IMR-90 (cell line): ENCODE results near the gene SLC30A5. TPM values are rescaled to one million over a fixed set of nuclear protein-coding genes. Genes with fewer than 3 reads are reported as not detected.

Experiments used
- ATAC-seq: fragments of 200-7000 bp; cut with Tn5 transposase; 2 replicates; pipeline ENCODE4 v1.9.1; 2020; ENCODE audit warnings: low read depth, mild to moderate bottlenecking, moderate library complexity
- BruUV-seq: library from RNA; stranded (reverse); fragments of 400-500 nt; replicated peaks from 2 replicates; lab custom pipeline; 2021; lab: Mats Ljungman, UMichigan
- CTCF ChIA-PET: fragments of 300-600 bp; formaldehyde crosslinking; extraction: SDS; loops from one replicate; lab custom pipeline; 2021; ENCODE audit warnings: antibody characterized with exemption; lab: Yijun Ruan, JAX
- POLR2A ChIA-PET: fragments of 300-600 bp; sonication (Branson Sonifier 250); formaldehyde crosslinking; loops from one replicate; lab custom pipeline; 2022; ENCODE audit warnings: antibody characterized with exemption; ENCODE audit not compliant: unreplicated experiment; lab: Charles Lee
- DNase-seq: peaks from one replicate; pipeline ENCODE4 v3.0.0; 2013
- H2AFZ ChIP-seq: replicated peaks from 2 replicates; pipeline ENCODE3; 2013; ENCODE audit warnings: low read length, mild to moderate bottlenecking; ENCODE audit not compliant: poor library complexity
- H2AK5ac ChIP-seq: 2 replicates; pipeline ENCODE4 v1.6.1; 2013; ENCODE audit warnings: low read depth, low read length, inconsistent platforms
- H2AK9ac ChIP-seq: replicated peaks from 2 replicates; pipeline ENCODE3; 2013; ENCODE audit warnings: mild to moderate bottlenecking, low read depth, low read length, moderate library complexity; ENCODE audit not compliant: poor library complexity
- H2BK120ac ChIP-seq: 2 replicates; pipeline ENCODE4 v1.6.1; 2013; ENCODE audit warnings: low read depth, low read length, inconsistent platforms
- H2BK15ac ChIP-seq: 3 replicates; pipeline ENCODE4 v1.6.1; 2013; ENCODE audit warnings: low read depth, low read length, inconsistent platforms
- H2BK20ac ChIP-seq: 2 replicates; pipeline ENCODE4 v1.6.1; 2013; ENCODE audit warnings: low read depth, mild to moderate bottlenecking, inconsistent platforms, low read length, moderate library complexity
- H2BK5ac ChIP-seq: 2 replicates; pipeline ENCODE4 v1.6.1; 2013; ENCODE audit warnings: mild to moderate bottlenecking, low read depth, low read length, inconsistent platforms; ENCODE audit not compliant: poor library complexity, severe bottlenecking
- H3K14ac ChIP-seq: replicated peaks from 2 replicates; pipeline ENCODE4 v1.6.1; 2013; ENCODE audit warnings: low read depth, low read length, inconsistent platforms
- H3K18ac ChIP-seq: 2 replicates; pipeline ENCODE4 v1.6.1; 2013; ENCODE audit warnings: low read depth, low read length, control low read depth
- H3K23ac ChIP-seq: 2 replicates; pipeline ENCODE4 v1.6.1; 2013; ENCODE audit warnings: low read depth, low read length, inconsistent platforms
- H3K27ac ChIP-seq: 2 replicates; pipeline ENCODE4 v1.5.1; 2013; ENCODE audit warnings: mild to moderate bottlenecking, control low read depth, low read length; ENCODE audit not compliant: insufficient read depth
- H3K27me3 ChIP-seq: 2 replicates; pipeline ENCODE4 v1.6.1; 2013; ENCODE audit warnings: low read length; ENCODE audit not compliant: control insufficient read depth, insufficient read depth
- H3K36me3 ChIP-seq: 2 replicates; pipeline ENCODE4 v1.6.1; 2013; ENCODE audit warnings: low read length, mixed read lengths; ENCODE audit not compliant: control insufficient read depth, insufficient read depth
- H3K4ac ChIP-seq: 2 replicates; pipeline ENCODE4 v1.6.1; 2013; ENCODE audit warnings: low read depth, low read length, inconsistent platforms
- H3K4me1 ChIP-seq: 2 replicates; pipeline ENCODE4 v1.6.1; 2013; ENCODE audit warnings: low read length, mixed read lengths; ENCODE audit not compliant: control insufficient read depth, insufficient read depth
- H3K4me2 ChIP-seq: 2 replicates; pipeline ENCODE4 v1.6.1; 2013; ENCODE audit warnings: low read depth, mild to moderate bottlenecking, control low read depth, low read length, moderate library complexity
- H3K4me3 ChIP-seq: 2 replicates; pipeline ENCODE4 v1.5.1; 2013; ENCODE audit warnings: low read depth, mild to moderate bottlenecking, control low read depth, low read length, moderate library complexity; ENCODE audit not compliant: insufficient read depth
- H3K56ac ChIP-seq: 2 replicates; pipeline ENCODE4 v1.6.1; 2013; ENCODE audit warnings: low read length, inconsistent platforms; ENCODE audit not compliant: insufficient read depth; ENCODE audit errors: extremely low read depth
- H3K79me1 ChIP-seq, 2 experiments: 2 replicates each; pipeline ENCODE4 v1.6.1; 2013; ENCODE audit warnings: low read length in 2 of 2, inconsistent platforms in 1 of 2, low read depth in 1 of 2
- H3K9ac ChIP-seq: 2 replicates; pipeline ENCODE4 v1.6.1; 2013; ENCODE audit warnings: low read depth, low read length, control low read depth
- H3K9me1 ChIP-seq: 2 replicates; pipeline ENCODE4 v1.6.1; 2013; ENCODE audit warnings: low read length, inconsistent platforms; ENCODE audit not compliant: insufficient read depth
- H3K9me3 ChIP-seq: 2 replicates; pipeline ENCODE4 v1.6.1; 2013; ENCODE audit warnings: low read length; ENCODE audit not compliant: control insufficient read depth, insufficient read depth
- H4K20me1 ChIP-seq: 2 replicates; pipeline ENCODE4 v1.6.1; 2013; ENCODE audit warnings: low read length, inconsistent platforms; ENCODE audit not compliant: insufficient read depth
- H4K5ac ChIP-seq: 2 replicates; pipeline ENCODE4 v1.6.1; 2013; ENCODE audit warnings: mild to moderate bottlenecking, low read depth, low read length, control low read depth
- H4K8ac ChIP-seq, 2 experiments: 2 replicates each; pipeline ENCODE4 v1.6.1; 2013; ENCODE audit warnings: low read depth in 2 of 2, low read length in 2 of 2, control low read depth in 1 of 2, inconsistent platforms in 1 of 2
- H4K91ac ChIP-seq: 2 replicates; pipeline ENCODE4 v1.6.1; 2013; ENCODE audit warnings: low read depth, low read length, inconsistent platforms; ENCODE audit not compliant: insufficient read depth
- BHLHE40 ChIP-seq: fragments of 150-350 bp; IDR thresholded peaks from 2 replicates; pipeline ENCODE4 v1.6.1; 2016; ENCODE audit warnings: mild to moderate bottlenecking, low read depth, low read length
- CEBPB ChIP-seq: IDR thresholded peaks from 2 replicates; pipeline ENCODE4 v1.6.1; 2012; ENCODE audit warnings: low read depth, low read length, improper control_type of control experiment
- CHD1 ChIP-seq: IDR thresholded peaks from 2 replicates; pipeline ENCODE4 v1.6.1; 2012; ENCODE audit warnings: low read depth, low read length, improper control_type of control experiment
- FOS ChIP-seq: fragments of 150-350 bp; IDR thresholded peaks from 2 replicates; pipeline ENCODE4 v1.6.1; 2016; ENCODE audit warnings: low read depth, low read length
- MAFK ChIP-seq: IDR thresholded peaks from 2 replicates; pipeline ENCODE4 v1.6.1; 2012; ENCODE audit warnings: low read depth, low read length, improper control_type of control experiment
- MAZ ChIP-seq: IDR thresholded peaks from 2 replicates; pipeline ENCODE4 v1.6.1; 2012; ENCODE audit warnings: low read depth, mild to moderate bottlenecking, low read length, improper control_type of control experiment, moderate library complexity, borderline replicate concordance
- MXI1 ChIP-seq: IDR thresholded peaks from 2 replicates; pipeline ENCODE4 v1.6.1; 2012; ENCODE audit warnings: low read depth, mild to moderate bottlenecking, low read length, moderate library complexity, borderline replicate concordance
- NFE2L2 ChIP-seq: fragments of 150-350 bp; IDR thresholded peaks from 2 replicates; pipeline ENCODE4 v1.6.1; 2016; ENCODE audit warnings: low read depth, mild to moderate bottlenecking, low read length
- POLR2A ChIP-seq: IDR thresholded peaks from 2 replicates; pipeline ENCODE4 v1.6.1; 2012; ENCODE audit warnings: mild to moderate bottlenecking, low read depth, low read length
- RAD21 ChIP-seq: IDR thresholded peaks from 2 replicates; pipeline ENCODE4 v1.6.1; 2012; ENCODE audit warnings: low read length, improper control_type of control experiment
- RCOR1 ChIP-seq: IDR thresholded peaks from 2 replicates; pipeline ENCODE4 v1.6.1; 2012; ENCODE audit warnings: mild to moderate bottlenecking, low read length, improper control_type of control experiment; ENCODE audit not compliant: insufficient replicate concordance
- RFX5 ChIP-seq: IDR thresholded peaks from 2 replicates; pipeline ENCODE4 v1.8.0; 2012; ENCODE audit warnings: low read depth, mild to moderate bottlenecking, low read length, moderate library complexity
- SMC3 ChIP-seq: fragments of 150-350 bp; IDR thresholded peaks from 2 replicates; pipeline ENCODE4 v1.6.1; 2016; ENCODE audit warnings: low read depth, mild to moderate bottlenecking, antibody characterized with exemption, low read length, moderate library complexity
- WGBS, 2 experiments: methylation state at CpG; one replicate each; pipeline versions ENCODE4 v1.1.5 to v1.1.7; 2013; ENCODE audit warnings: missing lambda C conversion rate in 2 of 2; ENCODE audit not compliant: insufficient read length in 1 of 2; ENCODE audit errors: extremely low coverage in 2 of 2; 5-methylcytosine and 5-hydroxymethylcytosine counted together
- dilution Hi-C: fragments of 300-500 bp; cut with HindIII; formaldehyde crosslinking; loops from one replicate; pipeline ENCODE4 v1.14.3; 2018; ENCODE audit warnings: low sequenced_read_pairs; ENCODE audit not compliant: unreplicated experiment
- in situ Hi-C: fragments of 300-500 bp; cut with MboI; formaldehyde crosslinking; loops from 3 replicates; pipeline ENCODE4 v1.14.3; 2019; ENCODE audit warnings: low sequenced_read_pairs, inconsistent platforms, mixed read lengths
- intact Hi-C: fragments of 100-400 bp; cut with micrococcal nuclease; formaldehyde crosslinking; loops from 2 replicates; pipeline ENCODE4 v1.10.0; 2022
- polyA plus RNA-seq, 3 experiments: library from polyadenylated mRNA; depleted of rRNA; stranded (reverse); fragments of >200 nt; gene quantifications; 2 replicates each; pipeline ENCODE4 v1.2.3, GENCODE V29; 2012; ENCODE audit warnings: low replicate concordance in 1 of 3
- total RNA-seq: library from RNA; depleted of rRNA; stranded (reverse); fragments of >200 nt; gene quantifications from 2 replicates; pipeline ENCODE4 v1.2.3, GENCODE V29; 2012
- TF ChIP-seq, protein P1 (sequence below): conservative IDR thresholded peaks from 2 replicates; pipeline ENCODE4 v1.5.1; 2012; ENCODE audit warnings: mild to moderate bottlenecking, low read depth, low read length, improper control_type of control experiment
- TF ChIP-seq, protein P2 (sequence below): fragments of 150-350 bp; IDR thresholded peaks from 2 replicates; pipeline ENCODE4 v1.6.1; 2017; ENCODE audit warnings: mild to moderate bottlenecking, antibody characterized with exemption, low read length, low read depth
- TF ChIP-seq, protein P3 (sequence below): fragments of 150-350 bp; IDR thresholded peaks from 2 replicates; pipeline ENCODE4 v1.6.1; 2016; ENCODE audit warnings: low read depth, mild to moderate bottlenecking, low read length, moderate library complexity, borderline replicate concordance

Gene SLC30A5
- total and polyA plus RNA-seq, 2 of the 4 experiments (the other 2 are of a cell fraction): 21.2 to 34.8 TPM

DNA sequence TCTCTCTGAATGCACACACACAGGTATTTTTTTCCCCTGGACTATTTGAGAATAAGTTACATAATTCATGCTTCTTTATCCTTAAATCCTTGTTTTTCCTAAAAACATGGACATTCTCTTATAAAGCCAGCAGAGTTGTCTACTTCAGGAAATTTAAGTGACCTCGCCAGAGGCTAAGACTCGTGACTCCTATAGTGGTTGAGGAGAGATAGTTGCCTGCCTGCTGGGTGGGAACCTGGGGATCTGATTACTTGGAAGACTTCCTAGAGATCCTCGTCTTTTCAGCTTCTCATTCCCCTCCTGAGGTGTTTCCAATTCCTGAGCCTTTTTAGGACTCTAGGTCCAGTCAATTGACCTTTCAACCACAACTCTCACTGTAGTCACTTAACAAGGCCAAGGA, 5.5 kb downstream of the SLC30A5 start:
- CTCF ChIA-PET: no interaction called here

More for the DNA sequence above, 5.5 kb downstream of the SLC30A5 start:
- H3K36me3 ChIP-seq: peaks cover 16% of the 10 kb centered on the region
- H3K9ac ChIP-seq: no peak overlapping the region
- H3K79me1 ChIP-seq: peaks cover 18 to 41% of the 10 kb centered on the region in 2 experiments
- ATAC-seq (no peak), DNase-seq (no peak)
- no peak overlapping the region for H2AFZ ChIP-seq
- no peak overlapping the region for H2BK15ac ChIP-seq
- H4K5ac ChIP-seq: no peak overlapping the region; the same call in 1 of the 2 replicates
- H4K8ac ChIP-seq: no peak overlapping the region
- H4K91ac ChIP-seq: no peak overlapping the region
- in situ Hi-C loops (no loop called here), intact Hi-C loops (loop anchor here (10.0 kb wide), 1 partner anchor 175 kb away; no protein-coding TSS in a partner anchor), dilution Hi-C loops (no loop called here)
- H2AK9ac ChIP-seq: no peak overlapping the region
- no peak overlapping the region for H3K27ac ChIP-seq
- H3K18ac ChIP-seq: no peak overlapping the region
- H3K9me1 ChIP-seq: no peaks in the 10 kb centered on the region
- H3K4me1 ChIP-seq: 0 out of 2 replicates have a peak, but pooled peaks cover 3% of the 10 kb centered on the region
- H2BK5ac ChIP-seq: no peak overlapping the region
- peaks cover 16% of the 10 kb centered on the region for H4K20me1 ChIP-seq
- no peak overlapping the region for H3K4me3 ChIP-seq
- H3K14ac ChIP-seq: no peak overlapping the region
- no peak overlapping the region for H2BK120ac ChIP-seq
- no peak overlapping the region; the same call in 1 of the 2 replicates for H3K23ac ChIP-seq
- H3K27me3 ChIP-seq: no peaks in the 10 kb centered on the region
- no peak for TF ChIP-seq MAFK
- TF ChIP-seq SMC3: no peak
- no peak for TF ChIP-seq POLR2A
- TF ChIP-seq FOS: no peak
- TF ChIP-seq, protein P1, sequence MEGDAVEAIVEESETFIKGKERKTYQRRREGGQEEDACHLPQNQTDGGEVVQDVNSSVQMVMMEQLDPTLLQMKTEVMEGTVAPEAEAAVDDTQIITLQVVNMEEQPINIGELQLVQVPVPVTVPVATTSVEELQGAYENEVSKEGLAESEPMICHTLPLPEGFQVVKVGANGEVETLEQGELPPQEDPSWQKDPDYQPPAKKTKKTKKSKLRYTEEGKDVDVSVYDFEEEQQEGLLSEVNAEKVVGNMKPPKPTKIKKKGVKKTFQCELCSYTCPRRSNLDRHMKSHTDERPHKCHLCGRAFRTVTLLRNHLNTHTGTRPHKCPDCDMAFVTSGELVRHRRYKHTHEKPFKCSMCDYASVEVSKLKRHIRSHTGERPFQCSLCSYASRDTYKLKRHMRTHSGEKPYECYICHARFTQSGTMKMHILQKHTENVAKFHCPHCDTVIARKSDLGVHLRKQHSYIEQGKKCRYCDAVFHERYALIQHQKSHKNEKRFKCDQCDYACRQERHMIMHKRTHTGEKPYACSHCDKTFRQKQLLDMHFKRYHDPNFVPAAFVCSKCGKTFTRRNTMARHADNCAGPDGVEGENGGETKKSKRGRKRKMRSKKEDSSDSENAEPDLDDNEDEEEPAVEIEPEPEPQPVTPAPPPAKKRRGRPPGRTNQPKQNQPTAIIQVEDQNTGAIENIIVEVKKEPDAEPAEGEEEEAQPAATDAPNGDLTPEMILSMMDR: no peak
- no peak for TF ChIP-seq RAD21
- TF ChIP-seq CHD1: no peak
- no peak for TF ChIP-seq NFE2L2
- no peak for TF ChIP-seq MAZ
- TF ChIP-seq BHLHE40: no peak
- no peak for TF ChIP-seq RFX5
- no peak for TF ChIP-seq CEBPB
- no peak for TF ChIP-seq MXI1
- no peak for TF ChIP-seq RCOR1
- TF ChIP-seq, protein P2, sequence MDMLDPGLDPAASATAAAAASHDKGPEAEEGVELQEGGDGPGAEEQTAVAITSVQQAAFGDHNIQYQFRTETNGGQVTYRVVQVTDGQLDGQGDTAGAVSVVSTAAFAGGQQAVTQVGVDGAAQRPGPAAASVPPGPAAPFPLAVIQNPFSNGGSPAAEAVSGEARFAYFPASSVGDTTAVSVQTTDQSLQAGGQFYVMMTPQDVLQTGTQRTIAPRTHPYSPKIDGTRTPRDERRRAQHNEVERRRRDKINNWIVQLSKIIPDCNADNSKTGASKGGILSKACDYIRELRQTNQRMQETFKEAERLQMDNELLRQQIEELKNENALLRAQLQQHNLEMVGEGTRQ: no peak
- TF ChIP-seq, protein P3, sequence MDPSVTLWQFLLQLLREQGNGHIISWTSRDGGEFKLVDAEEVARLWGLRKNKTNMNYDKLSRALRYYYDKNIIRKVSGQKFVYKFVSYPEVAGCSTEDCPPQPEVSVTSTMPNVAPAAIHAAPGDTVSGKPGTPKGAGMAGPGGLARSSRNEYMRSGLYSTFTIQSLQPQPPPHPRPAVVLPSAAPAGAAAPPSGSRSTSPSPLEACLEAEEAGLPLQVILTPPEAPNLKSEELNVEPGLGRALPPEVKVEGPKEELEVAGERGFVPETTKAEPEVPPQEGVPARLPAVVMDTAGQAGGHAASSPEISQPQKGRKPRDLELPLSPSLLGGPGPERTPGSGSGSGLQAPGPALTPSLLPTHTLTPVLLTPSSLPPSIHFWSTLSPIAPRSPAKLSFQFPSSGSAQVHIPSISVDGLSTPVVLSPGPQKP: no peak
- no peak overlapping the region for H3K4ac ChIP-seq
- no TSS peak for BruUV-seq
- H2AK5ac ChIP-seq: no peak overlapping the region
- H3K56ac ChIP-seq: no peak overlapping the region
- no peak overlapping the region for H2BK20ac ChIP-seq
- POLR2A ChIA-PET: no interaction called here
- no peaks in the 10 kb centered on the region for H3K9me3 ChIP-seq
- WGBS, 2 experiments: 86% methylated on average over 1 of the region's 3 CpGs; no CpG with 5 or more reads in 1 of the 2 experiments
- H3K4me2 ChIP-seq: no peak overlapping the region
